ENCODE measurements around the gene USP17L21.
"Not testable (repeated sequence)": the region's sequence is repeated elsewhere in the genome, so short reads cannot be mapped to it uniquely, and the experiment has no call there.

- not testable (repeated sequence) for TF ChIP-seq EZH2 (IDR thresholded peaks at IDR 0.05); POLR2AphosphoS5 (IDR thresholded peaks at IDR 0.05; ENCODE audit: borderline replicate concordance, low read depth, low read length)
These were observed 32.4 kb upstream of the USP17L21 start for GRCh38 chr4:9230249-9230648.
